ENCODE data around the gene AKAP3. TPM values are rescaled to one million over a fixed set of nuclear protein-coding genes. Genes with fewer than 3 reads are reported as not detected.

The AKAP3 gene
- total and polyA plus RNA-seq, 2 experiments from 2014 or later, result 1.3 to 3.2 TPM

Other genes starting within 250 kb of the AKAP3 start
- gene FGF6, start 203.2 kb downstream of the AKAP3 start, total RNA-seq (2014; rRNA removed; shearing (Covaris generic)), result not detected in 2 replicates
- not detected in 2 replicates for gene FGF6, start 203.2 kb downstream of the AKAP3 start, polyA plus RNA-seq (2016; fragmentation: Nextera tagmentation; extraction: Ambion mirVana)
- gene RAD51AP1, start 110.2 kb downstream of the AKAP3 start, total RNA-seq (2014; rRNA removed; shearing (Covaris generic)), result 75.2 and 84.5 TPM in 2 replicates
- gene RAD51AP1, start 110.2 kb downstream of the AKAP3 start, polyA plus RNA-seq (2016; fragmentation: Nextera tagmentation; extraction: Ambion mirVana), result 112 and 119 TPM in 2 replicates
- 11.3 and 15.0 TPM in 2 replicates for gene DYRK4, start 86.8 kb downstream of the AKAP3 start, total RNA-seq (2014; rRNA removed; shearing (Covaris generic))
- gene DYRK4, start 86.8 kb downstream of the AKAP3 start, polyA plus RNA-seq (2016; fragmentation: Nextera tagmentation; extraction: Ambion mirVana), result 16.9 and 17.3 TPM in 2 replicates
- 17.8 and 35.4 TPM in 2 replicates for gene NDUFA9, start 63 bp upstream of the AKAP3 start, total RNA-seq (2014; rRNA removed; shearing (Covaris generic))
- gene NDUFA9, start 63 bp upstream of the AKAP3 start, polyA plus RNA-seq (2016; fragmentation: Nextera tagmentation; extraction: Ambion mirVana), result 71.0 and 79.8 TPM in 2 replicates
- 7.7 and 8.4 TPM in 2 replicates for gene GALNT8, start 71.3 kb upstream of the AKAP3 start, total RNA-seq (2014; rRNA removed; shearing (Covaris generic))
- gene GALNT8, start 71.3 kb upstream of the AKAP3 start, polyA plus RNA-seq (2016; fragmentation: Nextera tagmentation; extraction: Ambion mirVana), result 3.8 and 5.4 TPM in 2 replicates